K562 (cell line): ENCODE data around the gene ADAMTS7. TPM values are rescaled to one million over a fixed set of nuclear protein-coding genes. Genes with fewer than 3 reads are reported as not detected.

ENCODE experiments used
- ATAC-seq: fragments of 200-7000 bp; cut with Tn5 transposase; 3 replicates; pipeline ENCODE4 v1.9.1; 2020; ENCODE audit warnings: moderate library complexity
- BruUV-seq: library from RNA; stranded (reverse); fragments of 400-500 nt; replicated peaks from 2 replicates; lab custom pipeline; 2021; lab: Mats Ljungman, UMichigan
- CTCF ChIA-PET: fragments of 300-600 bp; formaldehyde crosslinking; extraction: SDS; loops from one replicate; lab custom pipeline; 2021; ENCODE audit warnings: low intra/inter-chr PET ratio; lab: Yijun Ruan, JAX
- POLR2A ChIA-PET: fragments of 300-600, 350-650 bp; sonication (Branson Sonifier 250); formaldehyde crosslinking; extraction: SDS; loops from one replicate; lab custom pipeline; 2021; ENCODE audit warnings: antibody characterized with exemption, inconsistent platforms; lab: Yijun Ruan, JAX
- DNase-seq, 4 experiments: peaks; one replicate each; pipeline versions ENCODE4 v3.0.0 to v3.0.0-alpha.2; 2011 to 2018; ENCODE audit warnings: low spot score in 3 of 4, mixed read lengths in 3 of 4; ENCODE audit errors: extremely low read depth in 1 of 4
- FAIRE-seq: peaks from 2 replicates; lab custom pipeline; 2011; peaks lifted over from hg19 to GRCh38; lab: Jason Lieb, UNC
- H2AFZ ChIP-seq: 2 replicates; pipeline ENCODE4 v1.6.0; 2011; ENCODE audit warnings: low read depth, low read length, control low read depth, inconsistent platforms
- H3K27ac ChIP-seq: fragments of 200-600 bp; 3 replicates; pipeline ENCODE4 v1.8.0; 2011; ENCODE audit warnings: low read depth, mild to moderate bottlenecking, control low read depth, inconsistent platforms, low read length, moderate library complexity, mixed read lengths; ENCODE audit errors: extremely low read depth
- H3K27me3 ChIP-seq, 2 experiments: fragments of 300-600 bp in 1 of 2; 2 replicates in 1 of 2; 3 replicates in 1 of 2; pipeline versions ENCODE4 v1.6.0 to v1.8.0; 2011; ENCODE audit warnings: inconsistent platforms in 2 of 2, low read length in 2 of 2, mild to moderate bottlenecking in 1 of 2, mixed read lengths in 1 of 2, moderate library complexity in 1 of 2; ENCODE audit not compliant: control insufficient read depth in 2 of 2, insufficient read depth in 2 of 2
- H3K36me3 ChIP-seq: fragments of 300-600 bp; 3 replicates; pipeline ENCODE4 v1.8.0; 2011; ENCODE audit warnings: mild to moderate bottlenecking, low read length, inconsistent platforms; ENCODE audit not compliant: control insufficient read depth, insufficient read depth
- H3K4me1 ChIP-seq, 2 experiments: fragments of 200-600 bp in 1 of 2; replicated peaks in 1 of 2; 2 replicates in 1 of 2; 3 replicates in 1 of 2; pipeline versions ENCODE4 v1.5.1 to v1.8.0; 2011; ENCODE audit warnings: inconsistent platforms in 2 of 2, low read length in 2 of 2, mild to moderate bottlenecking in 1 of 2, mixed read lengths in 1 of 2, moderate library complexity in 1 of 2; ENCODE audit not compliant: control insufficient read depth in 2 of 2, insufficient read depth in 2 of 2
- H3K4me2 ChIP-seq: 2 replicates; pipeline ENCODE4 v1.6.1; 2011; ENCODE audit warnings: low read length, control low read depth, inconsistent platforms, mixed read lengths; ENCODE audit not compliant: insufficient read depth
- H3K4me3 ChIP-seq: fragments of 200-600 bp; sonication (generic), shearing (Covaris generic); 2 replicates; pipeline ENCODE4 v1.5.1; 2016; ENCODE audit warnings: control low read depth, inconsistent platforms
- H3K79me2 ChIP-seq: fragments of 200-600 bp; 3 replicates; pipeline ENCODE4 v1.8.0; 2011; ENCODE audit warnings: low read length, inconsistent platforms; ENCODE audit not compliant: control insufficient read depth, insufficient read depth
- H3K9ac ChIP-seq, 2 experiments: 2 replicates each; pipeline versions ENCODE4 v1.6.0 to v1.6.1; 2011; ENCODE audit warnings: low read depth in 2 of 2, low read length in 2 of 2, control low read depth in 1 of 2, inconsistent platforms in 1 of 2, mild to moderate bottlenecking in 1 of 2, mixed read lengths in 1 of 2; ENCODE audit not compliant: insufficient read depth in 1 of 2
- H3K9me1 ChIP-seq: one replicate; pipeline ENCODE4 v1.6.0; 2011; ENCODE audit warnings: inconsistent platforms, mild to moderate bottlenecking, low read length, moderate library complexity; ENCODE audit not compliant: control insufficient read depth, insufficient read depth
- H3K9me3 ChIP-seq: replicated peaks from 2 replicates; pipeline ENCODE4 v1.5.1; 2011; ENCODE audit warnings: low read depth, low read length, inconsistent platforms; ENCODE audit not compliant: control insufficient read depth, insufficient read depth
- H4K20me1 ChIP-seq: replicated peaks from 2 replicates; pipeline ENCODE4 v1.6.1; 2011; ENCODE audit warnings: low read length, inconsistent platforms, mixed read lengths; ENCODE audit not compliant: control insufficient read depth, insufficient read depth
- FOXA1 ChIP-seq: fragments of 450-650 bp; IDR thresholded peaks from 2 replicates; pipeline ENCODE4 v1.6.1; 2016; ENCODE audit warnings: mild to moderate bottlenecking, borderline replicate concordance
- FOXK2 ChIP-seq, 2 experiments: fragments of 450-650 bp; IDR thresholded peaks in 1 of 2; conservative IDR thresholded peaks in 1 of 2; 2 replicates each; pipeline ENCODE4 v1.6.1; 2016; ENCODE audit warnings: low read depth in 2 of 2, mild to moderate bottlenecking in 1 of 2
- JUNB ChIP-seq: fragments of 450-650 bp; formaldehyde crosslinking; conservative IDR thresholded peaks from 2 replicates; pipeline ENCODE4 v1.4.0; 2020; ENCODE audit warnings: mild to moderate bottlenecking
- KDM5B ChIP-seq: fragments of 200-600 bp; sonication (generic); IDR thresholded peaks from 2 replicates; pipeline ENCODE4 v1.6.1; 2012; ENCODE audit warnings: low read depth, mild to moderate bottlenecking, moderate library complexity, low read length, control low read depth, inconsistent platforms; ENCODE audit not compliant: insufficient replicate concordance
- SETDB1 ChIP-seq: IDR thresholded peaks from one replicate; pipeline ENCODE4 v1.6.1; 2012; ENCODE audit warnings: low read length, control low read depth, inconsistent platforms
- TARDBP ChIP-seq: fragments of 450-650 bp; IDR thresholded peaks from 2 replicates; pipeline ENCODE4 v1.6.1; 2016
- ZNF121 ChIP-seq: sonication (generic); formaldehyde crosslinking; conservative IDR thresholded peaks from 2 replicates; pipeline ENCODE4 v1.8.0; 2022; ENCODE audit warnings: missing genetic modification reagents
- ZNF174 ChIP-seq: fragments of 250-450 bp; sonication (Bioruptor Pico); IDR thresholded peaks from 2 replicates; pipeline ENCODE4 v1.4.0; 2020; ENCODE audit warnings: mild to moderate bottlenecking
- ZNF224 ChIP-seq: sonication (generic); formaldehyde crosslinking; IDR thresholded peaks from 2 replicates; pipeline ENCODE4 v1.8.0; 2022; ENCODE audit warnings: mild to moderate bottlenecking, missing genetic modification reagents
- WGBS: fragments of 100-300 bp; shearing (Covaris generic); methylation state at CpG from one replicate; pipeline ENCODE4 v1.1.6; 2016; ENCODE audit warnings: low coverage, mixed read lengths; ENCODE audit not compliant: insufficient coverage; ENCODE audit errors: missing lambda C conversion rate; 5-methylcytosine and 5-hydroxymethylcytosine counted together
- in situ Hi-C: fragments of 300-500 bp; cut with MboI; formaldehyde crosslinking; loops from 4 replicates; pipeline ENCODE4 v1.15.0; 2018; ENCODE audit warnings: inconsistent platforms, mixed read lengths
- intact Hi-C: fragments of 100-400 bp; cut with micrococcal nuclease; formaldehyde crosslinking; loops from 2 replicates; pipeline ENCODE4 v1.14.2; 2022
- polyA plus RNA-seq, 8 experiments: library from polyadenylated mRNA; depleted of rRNA in 4 of 8; stranded (reverse) in 5 of 8; unstranded in 3 of 8; fragments of >200 nt; fragmentation: Nextera tagmentation in 2 of 8; fragmentation: Illumina TruSeq in 1 of 8; extraction: Ambion mirVana in 2 of 8; extraction: Trizol in 1 of 8; gene quantifications; 2 replicates each; pipeline versions ENCODE4 v1.2.1 to v1.2.3, GENCODE V29; 2011 to 2014; ENCODE audit warnings: inconsistent platforms in 1 of 8, missing spikeins in 1 of 8
- total RNA-seq, 7 experiments: library from RNA; depleted of rRNA in 6 of 7; stranded (reverse); fragments of >200 nt in 6 of 7; fragmentation: Illumina TruSeq in 2 of 7; extraction: Trizol in 2 of 7; gene quantifications; 2 replicates each; pipeline versions ENCODE4 v1.2.1 to v1.2.3, GENCODE V29; 2011 to 2021; ENCODE audit warnings: low replicate concordance in 1 of 7
- TF ChIP-seq, protein P1 (sequence below), 2 experiments: IDR thresholded peaks in 1 of 2; conservative IDR thresholded peaks in 1 of 2; 2 replicates each; pipeline ENCODE4 v1.6.1; 2016; ENCODE audit warnings: low read depth in 2 of 2, mild to moderate bottlenecking in 1 of 2, missing compliant biosample characterization in 1 of 2, missing genetic modification characterization in 1 of 2, moderate library complexity in 1 of 2
- TF ChIP-seq, protein P2 (sequence below): sonication (generic); formaldehyde crosslinking; IDR thresholded peaks from 2 replicates; pipeline ENCODE4 v1.8.0; 2022; ENCODE audit warnings: mild to moderate bottlenecking, missing genetic modification reagents, borderline replicate concordance
- TF ChIP-seq, protein P3 (sequence below): fragments of 450-650 bp; IDR thresholded peaks from 2 replicates; pipeline ENCODE4 v1.6.1; 2016; ENCODE audit warnings: missing biosample characterization, missing genetic modification characterization
- TF ChIP-seq, protein P4 (sequence below): fragments of 250-450 bp; sonication (Bioruptor Pico); IDR thresholded peaks from 2 replicates; pipeline ENCODE4 v1.8.0; 2022; ENCODE audit warnings: moderate library complexity, mild to moderate bottlenecking, inconsistent platforms
- TF ChIP-seq, protein P5 (sequence below): fragments of 450-650 bp; IDR thresholded peaks from 2 replicates; pipeline ENCODE4 v1.6.1; 2016

ADAMTS7 gene
- total and polyA plus RNA-seq, 9 of the 15 experiments (the other 6 are each of a cell fraction or from before 2014, with no cell fraction given) = 0.05 to 0.07 TPM; not detected in 7

DNA sequence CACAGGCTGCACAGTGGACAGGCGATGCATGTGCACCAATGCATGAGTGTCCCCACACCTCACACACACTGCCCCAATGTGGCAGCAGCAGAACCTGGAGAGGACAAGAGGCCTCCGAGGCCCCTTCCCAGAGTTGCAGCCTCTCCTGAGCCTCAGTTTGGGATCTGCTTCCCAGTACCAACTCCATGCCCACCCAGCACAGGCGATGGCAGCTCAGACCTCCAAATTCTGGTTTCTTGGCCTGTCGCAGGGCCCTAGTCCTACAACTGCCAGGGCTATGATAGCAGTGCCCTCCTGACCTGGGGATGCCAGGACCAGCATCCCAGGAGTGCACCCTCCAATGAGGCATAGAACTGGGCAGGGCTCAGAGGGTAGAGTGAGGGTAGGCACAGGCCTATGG lies 19.9 kb downstream of the ADAMTS7 start:
- Histone ChIP-seq H3K9me1 (no peaks in the 10 kb centered on the region), H3K79me2 (no peaks in the 10 kb centered on the region), H3K9ac (no peak overlapping the region), H2AFZ (no peak overlapping the region), H3K9me3 (no peaks in the 10 kb centered on the region), H4K20me1 (0 out of 2 replicates have a peak, but pooled peaks cover 3% of the 10 kb centered on the region), H3K36me3 (no peaks in the 10 kb centered on the region), H3K27ac (no peak overlapping the region), H3K4me3 (no peak overlapping the region), H3K4me2 (no peak overlapping the region), H3K27me3 (peaks cover 12 to 61% of the 10 kb centered on the region in 2 experiments; a peak in 4 of 5 replicates), H3K4me1 (peaks cover 0 to 4% of the 10 kb centered on the region in 2 experiments; a peak in 1 of 5 replicates)
- POLR2A ChIA-PET = interaction anchor here (0.7 kb wide), 1 partner anchor 249 kb away, joined by 5 read pairs; no protein-coding TSS in a partner anchor
- intact Hi-C loops (no loop called here), in situ Hi-C loops (no loop called here)
- no peak for ATAC-seq
- no peak for FAIRE-seq
- WGBS = 6% methylated on average over 4 of the region's 4 CpGs
- BruUV-seq = no TSS peak
- CTCF ChIA-PET = no interaction called here
- DNase-seq = no peak
- TF ChIP-seq, protein P1, sequence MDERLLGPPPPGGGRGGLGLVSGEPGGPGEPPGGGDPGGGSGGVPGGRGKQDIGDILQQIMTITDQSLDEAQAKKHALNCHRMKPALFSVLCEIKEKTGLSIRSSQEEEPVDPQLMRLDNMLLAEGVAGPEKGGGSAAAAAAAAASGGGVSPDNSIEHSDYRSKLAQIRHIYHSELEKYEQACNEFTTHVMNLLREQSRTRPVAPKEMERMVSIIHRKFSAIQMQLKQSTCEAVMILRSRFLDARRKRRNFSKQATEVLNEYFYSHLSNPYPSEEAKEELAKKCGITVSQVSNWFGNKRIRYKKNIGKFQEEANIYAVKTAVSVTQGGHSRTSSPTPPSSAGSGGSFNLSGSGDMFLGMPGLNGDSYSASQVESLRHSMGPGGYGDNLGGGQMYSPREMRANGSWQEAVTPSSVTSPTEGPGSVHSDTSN (CRISPR knock-in tag; IDR thresholded peaks at IDR 0.05; ENCODE audit: low read depth) = no peak
- TF ChIP-seq, protein P1 (tag; conservative IDR thresholded peaks at IDR 0.05; ENCODE audit: low read depth) = no peak
- TF ChIP-seq, protein P2, sequence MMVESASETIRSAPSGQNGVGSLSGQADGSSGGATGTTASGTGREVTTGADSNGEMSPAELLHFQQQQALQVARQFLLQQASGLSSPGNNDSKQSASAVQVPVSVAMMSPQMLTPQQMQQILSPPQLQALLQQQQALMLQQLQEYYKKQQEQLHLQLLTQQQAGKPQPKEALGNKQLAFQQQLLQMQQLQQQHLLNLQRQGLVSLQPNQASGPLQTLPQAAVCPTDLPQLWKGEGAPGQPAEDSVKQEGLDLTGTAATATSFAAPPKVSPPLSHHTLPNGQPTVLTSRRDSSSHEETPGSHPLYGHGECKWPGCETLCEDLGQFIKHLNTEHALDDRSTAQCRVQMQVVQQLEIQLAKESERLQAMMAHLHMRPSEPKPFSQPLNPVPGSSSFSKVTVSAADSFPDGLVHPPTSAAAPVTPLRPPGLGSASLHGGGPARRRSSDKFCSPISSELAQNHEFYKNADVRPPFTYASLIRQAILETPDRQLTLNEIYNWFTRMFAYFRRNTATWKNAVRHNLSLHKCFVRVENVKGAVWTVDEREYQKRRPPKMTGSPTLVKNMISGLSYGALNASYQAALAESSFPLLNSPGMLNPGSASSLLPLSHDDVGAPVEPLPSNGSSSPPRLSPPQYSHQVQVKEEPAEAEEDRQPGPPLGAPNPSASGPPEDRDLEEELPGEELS = no peak
- TF ChIP-seq ZNF121 (no peak), SETDB1 (no peak), FOXK2 (conservative IDR thresholded peaks at IDR 0.05 in 1 of 2, IDR thresholded peaks at IDR 0.05 in 1 of 2; ENCODE audit: low read depth in 2 of 2) (no peak), ZNF174 (no peak), JUNB (CRISPR knock-in tag) (no peak), FOXA1 (no peak), TARDBP (no peak), ZNF224 (no peak), KDM5B (no peak)
- TF ChIP-seq, protein P3, sequence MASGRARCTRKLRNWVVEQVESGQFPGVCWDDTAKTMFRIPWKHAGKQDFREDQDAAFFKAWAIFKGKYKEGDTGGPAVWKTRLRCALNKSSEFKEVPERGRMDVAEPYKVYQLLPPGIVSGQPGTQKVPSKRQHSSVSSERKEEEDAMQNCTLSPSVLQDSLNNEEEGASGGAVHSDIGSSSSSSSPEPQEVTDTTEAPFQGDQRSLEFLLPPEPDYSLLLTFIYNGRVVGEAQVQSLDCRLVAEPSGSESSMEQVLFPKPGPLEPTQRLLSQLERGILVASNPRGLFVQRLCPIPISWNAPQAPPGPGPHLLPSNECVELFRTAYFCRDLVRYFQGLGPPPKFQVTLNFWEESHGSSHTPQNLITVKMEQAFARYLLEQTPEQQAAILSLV (tag) = no peak
- TF ChIP-seq, protein P4, sequence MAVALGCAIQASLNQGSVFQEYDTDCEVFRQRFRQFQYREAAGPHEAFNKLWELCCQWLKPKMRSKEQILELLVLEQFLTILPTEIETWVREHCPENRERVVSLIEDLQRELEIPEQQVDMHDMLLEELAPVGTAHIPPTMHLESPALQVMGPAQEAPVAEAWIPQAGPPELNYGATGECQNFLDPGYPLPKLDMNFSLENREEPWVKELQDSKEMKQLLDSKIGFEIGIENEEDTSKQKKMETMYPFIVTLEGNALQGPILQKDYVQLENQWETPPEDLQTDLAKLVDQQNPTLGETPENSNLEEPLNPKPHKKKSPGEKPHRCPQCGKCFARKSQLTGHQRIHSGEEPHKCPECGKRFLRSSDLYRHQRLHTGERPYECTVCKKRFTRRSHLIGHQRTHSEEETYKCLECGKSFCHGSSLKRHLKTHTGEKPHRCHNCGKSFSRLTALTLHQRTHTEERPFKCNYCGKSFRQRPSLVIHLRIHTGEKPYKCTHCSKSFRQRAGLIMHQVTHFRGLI (CRISPR knock-in tag) = no peak
- TF ChIP-seq, protein P5, sequence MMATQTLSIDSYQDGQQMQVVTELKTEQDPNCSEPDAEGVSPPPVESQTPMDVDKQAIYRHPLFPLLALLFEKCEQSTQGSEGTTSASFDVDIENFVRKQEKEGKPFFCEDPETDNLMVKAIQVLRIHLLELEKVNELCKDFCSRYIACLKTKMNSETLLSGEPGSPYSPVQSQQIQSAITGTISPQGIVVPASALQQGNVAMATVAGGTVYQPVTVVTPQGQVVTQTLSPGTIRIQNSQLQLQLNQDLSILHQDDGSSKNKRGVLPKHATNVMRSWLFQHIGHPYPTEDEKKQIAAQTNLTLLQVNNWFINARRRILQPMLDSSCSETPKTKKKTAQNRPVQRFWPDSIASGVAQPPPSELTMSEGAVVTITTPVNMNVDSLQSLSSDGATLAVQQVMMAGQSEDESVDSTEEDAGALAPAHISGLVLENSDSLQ = no peak
